ENCODE measurements around the gene NCAM2.

- TF ChIP-seq EZH2 (IDR thresholded peaks at IDR 0.05; ENCODE audit: borderline replicate concordance) (no peak), CTCF (IDR thresholded peaks at IDR 0.05; ENCODE audit: poor library complexity) (no peak)
Observed at GRCh38 chr21:21230672-21231071, 232.5 kb downstream of the NCAM2 start.

Measured in hepatocyte (in vitro differentiated cells).